ENCODE results near the gene CAP1.

CAP1 gene

GRCh38 chr1:40040511-40041465 is at the start of gene CAP1:
CAP1 (plus strand) TSS chr1:40040729; CDS start chr1:40059347, 18,618 bp downstream.
- TF ChIP-seq, protein P1, sequence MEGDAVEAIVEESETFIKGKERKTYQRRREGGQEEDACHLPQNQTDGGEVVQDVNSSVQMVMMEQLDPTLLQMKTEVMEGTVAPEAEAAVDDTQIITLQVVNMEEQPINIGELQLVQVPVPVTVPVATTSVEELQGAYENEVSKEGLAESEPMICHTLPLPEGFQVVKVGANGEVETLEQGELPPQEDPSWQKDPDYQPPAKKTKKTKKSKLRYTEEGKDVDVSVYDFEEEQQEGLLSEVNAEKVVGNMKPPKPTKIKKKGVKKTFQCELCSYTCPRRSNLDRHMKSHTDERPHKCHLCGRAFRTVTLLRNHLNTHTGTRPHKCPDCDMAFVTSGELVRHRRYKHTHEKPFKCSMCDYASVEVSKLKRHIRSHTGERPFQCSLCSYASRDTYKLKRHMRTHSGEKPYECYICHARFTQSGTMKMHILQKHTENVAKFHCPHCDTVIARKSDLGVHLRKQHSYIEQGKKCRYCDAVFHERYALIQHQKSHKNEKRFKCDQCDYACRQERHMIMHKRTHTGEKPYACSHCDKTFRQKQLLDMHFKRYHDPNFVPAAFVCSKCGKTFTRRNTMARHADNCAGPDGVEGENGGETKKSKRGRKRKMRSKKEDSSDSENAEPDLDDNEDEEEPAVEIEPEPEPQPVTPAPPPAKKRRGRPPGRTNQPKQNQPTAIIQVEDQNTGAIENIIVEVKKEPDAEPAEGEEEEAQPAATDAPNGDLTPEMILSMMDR (IDR thresholded peaks at IDR 0.05; ENCODE audit: control insufficient read depth, insufficient read depth, low read depth, low read length, missing control alignments): no peak
- peak within 1 kb of the TSS; percentile 74 for H3K4me3 ChIP-seq (ENCODE audit: control insufficient read depth, low read depth, low read length)
- peak; percentile 91 for DNase-seq (ENCODE audit: low read depth)

GRCh38 chr1:39992234-39992633 is 48.3 kb upstream of the CAP1 start:
- no peak for DNase-seq (ENCODE audit: low read depth)
- H3K4me3 ChIP-seq (ENCODE audit: control insufficient read depth, low read depth, low read length): no peak overlapping the region
- TF ChIP-seq, protein P1 (IDR thresholded peaks at IDR 0.05; ENCODE audit: control insufficient read depth, insufficient read depth, low read depth, low read length, missing control alignments): no peak

- TF ChIP-seq, protein P1 (IDR thresholded peaks at IDR 0.05; ENCODE audit: control insufficient read depth, insufficient read depth, low read depth, low read length, missing control alignments): no peak
- DNase-seq (ENCODE audit: low read depth): no peak
These were observed 47.6 kb upstream of the CAP1 start for GRCh38 chr1:39992888-39993287.

GRCh38 chr1:39995973-39996393 is 44.5 kb upstream of the CAP1 start:
- DNase-seq (ENCODE audit: low read depth): no peak
- TF ChIP-seq, protein P1 (IDR thresholded peaks at IDR 0.05; ENCODE audit: control insufficient read depth, insufficient read depth, low read depth, low read length, missing control alignments): no peak
- H3K4me3 ChIP-seq (ENCODE audit: control insufficient read depth, low read depth, low read length): no peak overlapping the region

More at GRCh38 chr1:39992888-39993287, 47.6 kb upstream of the CAP1 start:
- H3K4me3 ChIP-seq (ENCODE audit: control insufficient read depth, low read depth, low read length): no peak overlapping the region

GRCh38 chr1:39996396-39997004 is 44.0 kb upstream of the CAP1 start:
- no peak overlapping the region for H3K4me3 ChIP-seq (ENCODE audit: control insufficient read depth, low read depth, low read length)
- DNase-seq (ENCODE audit: low read depth): no peak
- TF ChIP-seq, protein P1 (IDR thresholded peaks at IDR 0.05; ENCODE audit: control insufficient read depth, insufficient read depth, low read depth, low read length, missing control alignments): no peak

GRCh38 chr1:40001456-40001855 is 39.1 kb upstream of the CAP1 start:
- DNase-seq (ENCODE audit: low read depth): no peak
- no peak overlapping the region for H3K4me3 ChIP-seq (ENCODE audit: control insufficient read depth, low read depth, low read length)
- TF ChIP-seq, protein P1 (IDR thresholded peaks at IDR 0.05; ENCODE audit: control insufficient read depth, insufficient read depth, low read depth, low read length, missing control alignments): no peak
